Neural progenitor cell (in vitro differentiated cells): Measurements from ENCODE around the gene HSD17B4.
"Not testable (repeated sequence)": the region's sequence is repeated elsewhere in the genome, so short reads cannot be mapped to it uniquely, and the experiment has no call there.

Experiments
- CTCF ChIP-seq: fragments of 200-600 bp; sonication (generic); IDR thresholded peaks from 2 replicates; pipeline ENCODE4 v1.5.1; 2017; ENCODE audit warnings: antibody characterized with exemption, mild to moderate bottlenecking
- EZH2 ChIP-seq: fragments of 200-600 bp; sonication (generic); IDR thresholded peaks from 2 replicates; pipeline ENCODE4 v1.6.1; 2017; ENCODE audit warnings: antibody characterized with exemption, mild to moderate bottlenecking, moderate library complexity

- not testable (repeated sequence) for TF ChIP-seq CTCF, EZH2
Measured at GRCh38 chr5:119427596-119427995, 24.7 kb upstream of the HSD17B4 start.
